Measurements from ENCODE around the gene GPX3.

DNA sequence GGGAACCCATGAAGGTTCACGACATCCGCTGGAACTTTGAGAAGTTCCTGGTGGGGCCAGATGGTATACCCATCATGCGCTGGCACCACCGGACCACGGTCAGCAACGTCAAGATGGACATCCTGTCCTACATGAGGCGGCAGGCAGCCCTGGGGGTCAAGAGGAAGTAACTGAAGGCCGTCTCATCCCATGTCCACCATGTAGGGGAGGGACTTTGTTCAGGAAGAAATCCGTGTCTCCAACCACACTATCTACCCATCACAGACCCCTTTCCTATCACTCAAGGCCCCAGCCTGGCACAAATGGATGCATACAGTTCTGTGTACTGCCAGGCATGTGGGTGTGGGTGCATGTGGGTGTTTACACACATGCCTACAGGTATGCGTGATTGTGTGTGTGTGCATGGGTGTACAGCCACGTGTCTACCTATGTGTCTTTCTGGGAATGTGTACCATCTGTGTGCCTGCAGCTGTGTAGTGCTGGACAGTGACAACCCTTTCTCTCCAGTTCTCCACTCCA, 7.6 kb downstream of the GPX3 start:
- TF ChIP-seq NONO (IDR thresholded peaks at IDR 0.05) (no peak), NONO (CRISPR knock-in tag; conservative IDR thresholded peaks at IDR 0.05) (no peak), RBM39 (IDR thresholded peaks at IDR 0.05; ENCODE audit: low read depth, low read length, poor library complexity, severe bottlenecking) (no peak), ZNF672 (CRISPR knock-in tag; IDR thresholded peaks at IDR 0.05) (no peak), ZNF354B (CRISPR knock-in tag; IDR thresholded peaks at IDR 0.05) (no peak), KLF13 (CRISPR knock-in tag; IDR thresholded peaks at IDR 0.05) (no peak), EZH2 (conservative IDR thresholded peaks at IDR 0.05; ENCODE audit: low read depth, low read length) (no peak), SMC3 (IDR thresholded peaks at IDR 0.05; ENCODE audit: low read length) (no peak), SRY (CRISPR knock-in tag; IDR thresholded peaks at IDR 0.05) (no peak), POLR2AphosphoS5 (IDR thresholded peaks at IDR 0.05; ENCODE audit: low read depth, low read length) (peak; percentile 38; the same call in 1 of the 2 replicates)
- TF ChIP-seq, protein P1, sequence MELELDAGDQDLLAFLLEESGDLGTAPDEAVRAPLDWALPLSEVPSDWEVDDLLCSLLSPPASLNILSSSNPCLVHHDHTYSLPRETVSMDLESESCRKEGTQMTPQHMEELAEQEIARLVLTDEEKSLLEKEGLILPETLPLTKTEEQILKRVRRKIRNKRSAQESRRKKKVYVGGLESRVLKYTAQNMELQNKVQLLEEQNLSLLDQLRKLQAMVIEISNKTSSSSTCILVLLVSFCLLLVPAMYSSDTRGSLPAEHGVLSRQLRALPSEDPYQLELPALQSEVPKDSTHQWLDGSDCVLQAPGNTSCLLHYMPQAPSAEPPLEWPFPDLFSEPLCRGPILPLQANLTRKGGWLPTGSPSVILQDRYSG (CRISPR knock-in tag; IDR thresholded peaks at IDR 0.05): no peak
- TF ChIP-seq, protein P2, sequence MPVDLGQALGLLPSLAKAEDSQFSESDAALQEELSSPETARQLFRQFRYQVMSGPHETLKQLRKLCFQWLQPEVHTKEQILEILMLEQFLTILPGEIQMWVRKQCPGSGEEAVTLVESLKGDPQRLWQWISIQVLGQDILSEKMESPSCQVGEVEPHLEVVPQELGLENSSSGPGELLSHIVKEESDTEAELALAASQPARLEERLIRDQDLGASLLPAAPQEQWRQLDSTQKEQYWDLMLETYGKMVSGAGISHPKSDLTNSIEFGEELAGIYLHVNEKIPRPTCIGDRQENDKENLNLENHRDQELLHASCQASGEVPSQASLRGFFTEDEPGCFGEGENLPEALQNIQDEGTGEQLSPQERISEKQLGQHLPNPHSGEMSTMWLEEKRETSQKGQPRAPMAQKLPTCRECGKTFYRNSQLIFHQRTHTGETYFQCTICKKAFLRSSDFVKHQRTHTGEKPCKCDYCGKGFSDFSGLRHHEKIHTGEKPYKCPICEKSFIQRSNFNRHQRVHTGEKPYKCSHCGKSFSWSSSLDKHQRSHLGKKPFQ (CRISPR knock-in tag; IDR thresholded peaks at IDR 0.05; ENCODE audit: insufficient replicate concordance): no peak
- TF ChIP-seq, protein P3, sequence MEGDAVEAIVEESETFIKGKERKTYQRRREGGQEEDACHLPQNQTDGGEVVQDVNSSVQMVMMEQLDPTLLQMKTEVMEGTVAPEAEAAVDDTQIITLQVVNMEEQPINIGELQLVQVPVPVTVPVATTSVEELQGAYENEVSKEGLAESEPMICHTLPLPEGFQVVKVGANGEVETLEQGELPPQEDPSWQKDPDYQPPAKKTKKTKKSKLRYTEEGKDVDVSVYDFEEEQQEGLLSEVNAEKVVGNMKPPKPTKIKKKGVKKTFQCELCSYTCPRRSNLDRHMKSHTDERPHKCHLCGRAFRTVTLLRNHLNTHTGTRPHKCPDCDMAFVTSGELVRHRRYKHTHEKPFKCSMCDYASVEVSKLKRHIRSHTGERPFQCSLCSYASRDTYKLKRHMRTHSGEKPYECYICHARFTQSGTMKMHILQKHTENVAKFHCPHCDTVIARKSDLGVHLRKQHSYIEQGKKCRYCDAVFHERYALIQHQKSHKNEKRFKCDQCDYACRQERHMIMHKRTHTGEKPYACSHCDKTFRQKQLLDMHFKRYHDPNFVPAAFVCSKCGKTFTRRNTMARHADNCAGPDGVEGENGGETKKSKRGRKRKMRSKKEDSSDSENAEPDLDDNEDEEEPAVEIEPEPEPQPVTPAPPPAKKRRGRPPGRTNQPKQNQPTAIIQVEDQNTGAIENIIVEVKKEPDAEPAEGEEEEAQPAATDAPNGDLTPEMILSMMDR (CRISPR knock-in tag; IDR thresholded peaks at IDR 0.05): no peak
- TF ChIP-seq, protein P4, sequence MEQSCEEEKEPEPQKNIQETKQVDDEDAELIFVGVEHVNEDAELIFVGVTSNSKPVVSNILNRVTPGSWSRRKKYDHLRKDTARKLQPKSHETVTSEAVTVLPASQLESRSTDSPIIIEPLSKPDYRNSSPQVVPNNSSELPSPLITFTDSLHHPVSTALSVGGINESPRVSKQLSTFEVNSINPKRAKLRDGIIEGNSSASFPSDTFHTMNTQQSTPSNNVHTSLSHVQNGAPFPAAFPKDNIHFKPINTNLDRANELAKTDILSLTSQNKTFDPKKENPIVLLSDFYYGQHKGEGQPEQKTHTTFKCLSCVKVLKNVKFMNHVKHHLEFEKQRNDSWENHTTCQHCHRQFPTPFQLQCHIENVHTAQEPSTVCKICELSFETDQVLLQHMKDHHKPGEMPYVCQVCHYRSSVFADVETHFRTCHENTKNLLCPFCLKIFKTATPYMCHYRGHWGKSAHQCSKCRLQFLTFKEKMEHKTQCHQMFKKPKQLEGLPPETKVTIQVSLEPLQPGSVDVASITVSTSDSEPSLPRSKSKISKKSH (CRISPR knock-in tag; IDR thresholded peaks at IDR 0.05; ENCODE audit: borderline replicate concordance): no peak
